Body of pancreas (tissue), 4 donors: ENCODE measurements around the gene PTPRN.

Source experiments
- POLR2A ChIP-seq, 3 donors: fragments of 450-650 bp; IDR thresholded peaks; one replicate each; pipeline ENCODE4 v1.6.1; 2016; ENCODE audit warnings: antibody characterized with exemption in 3 of 3, mild to moderate bottlenecking in 2 of 3
- TF ChIP-seq, protein P1 (sequence below), 7 experiments: fragments of 450-650 bp in 4 of 7; fragments of 200-600 bp in 3 of 7; sonication (generic) in 3 of 7; IDR thresholded peaks; one replicate each; pipeline ENCODE4 v1.5.1; 2016 to 2019; ENCODE audit warnings: antibody characterized with exemption in 7 of 7

GRCh38 chr2:219297766-219298456, 11.3 kb downstream of the PTPRN start:
- TF ChIP-seq, protein P1, sequence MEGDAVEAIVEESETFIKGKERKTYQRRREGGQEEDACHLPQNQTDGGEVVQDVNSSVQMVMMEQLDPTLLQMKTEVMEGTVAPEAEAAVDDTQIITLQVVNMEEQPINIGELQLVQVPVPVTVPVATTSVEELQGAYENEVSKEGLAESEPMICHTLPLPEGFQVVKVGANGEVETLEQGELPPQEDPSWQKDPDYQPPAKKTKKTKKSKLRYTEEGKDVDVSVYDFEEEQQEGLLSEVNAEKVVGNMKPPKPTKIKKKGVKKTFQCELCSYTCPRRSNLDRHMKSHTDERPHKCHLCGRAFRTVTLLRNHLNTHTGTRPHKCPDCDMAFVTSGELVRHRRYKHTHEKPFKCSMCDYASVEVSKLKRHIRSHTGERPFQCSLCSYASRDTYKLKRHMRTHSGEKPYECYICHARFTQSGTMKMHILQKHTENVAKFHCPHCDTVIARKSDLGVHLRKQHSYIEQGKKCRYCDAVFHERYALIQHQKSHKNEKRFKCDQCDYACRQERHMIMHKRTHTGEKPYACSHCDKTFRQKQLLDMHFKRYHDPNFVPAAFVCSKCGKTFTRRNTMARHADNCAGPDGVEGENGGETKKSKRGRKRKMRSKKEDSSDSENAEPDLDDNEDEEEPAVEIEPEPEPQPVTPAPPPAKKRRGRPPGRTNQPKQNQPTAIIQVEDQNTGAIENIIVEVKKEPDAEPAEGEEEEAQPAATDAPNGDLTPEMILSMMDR (IDR thresholded peaks at IDR 0.05), result no peak
- TF ChIP-seq POLR2A (IDR thresholded peaks at IDR 0.05), result no peak
